GM12801 (cell line): Measurements from ENCODE around the gene STRN.

Experiments
- CTCF ChIP-seq: IDR thresholded peaks from one replicate; pipeline ENCODE4 v1.5.1; 2011; ENCODE audit warnings: control low read depth; ENCODE audit not compliant: insufficient read length; ENCODE audit errors: extremely low read depth

STRN gene

GRCh38 chr2:36904636-36905035 is 61.7 kb downstream of the STRN start:
- TF ChIP-seq CTCF: no peak

- TF ChIP-seq CTCF: no peak
These were observed 63.8 kb downstream of the STRN start for GRCh38 chr2:36902385-36903120.

DNA sequence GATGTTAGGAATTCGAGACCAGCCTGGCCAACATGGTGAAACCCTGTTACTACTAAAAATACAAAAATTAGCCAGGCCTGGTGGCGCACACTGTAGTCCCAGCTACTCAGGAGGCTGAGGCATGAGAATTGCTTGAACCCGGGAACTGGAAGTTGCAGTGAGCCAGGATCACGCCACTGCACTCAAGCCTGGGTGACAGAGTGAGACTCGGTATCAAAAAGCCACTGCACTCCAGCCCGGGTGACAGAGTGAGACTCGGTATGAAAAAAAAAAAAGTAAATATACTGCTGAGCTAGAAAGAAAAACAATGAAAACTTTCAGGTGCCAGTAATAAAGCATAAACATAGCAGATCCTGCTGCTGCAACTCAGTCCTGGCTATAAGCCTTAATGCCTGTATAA is 73.5 kb downstream of the STRN start:
- TF ChIP-seq CTCF: no peak

- no peak for TF ChIP-seq CTCF
These were observed 76.5 kb downstream of the STRN start for GRCh38 chr2:36889795-36890194.

DNA sequence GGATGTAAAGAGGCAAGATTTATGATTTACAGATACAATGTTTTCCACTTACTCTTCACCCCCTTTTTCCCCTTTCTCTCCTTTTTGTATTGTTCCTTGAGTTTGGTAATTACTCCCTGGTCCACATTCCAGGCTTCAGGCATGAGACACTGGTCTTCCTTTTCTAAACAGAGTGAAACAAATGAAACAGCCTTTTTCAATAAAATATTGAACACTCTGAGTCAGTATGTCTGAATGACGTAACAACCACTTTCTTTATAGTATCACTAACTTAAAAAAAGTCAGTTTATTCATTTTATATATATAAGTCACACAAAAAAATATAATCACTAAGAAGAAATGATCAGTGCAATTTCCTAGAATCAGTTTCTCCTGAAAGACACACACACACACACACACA is 79.7 kb downstream of the STRN start:
- no peak for TF ChIP-seq CTCF

GRCh38 chr2:36885605-36886004 is 80.7 kb downstream of the STRN start:
- no peak for TF ChIP-seq CTCF

- no peak for TF ChIP-seq CTCF
These were observed 83.8 kb downstream of the STRN start for GRCh38 chr2:36882532-36882931.
